ENCODE measurements around the gene PRSS56. TPM values are rescaled to one million over a fixed set of nuclear protein-coding genes. Genes with fewer than 3 reads are reported as not detected.
A peak's percentile ranks its signal among the peaks of the same experiment; 100 is the strongest.

PRSS56 gene
- total RNA-seq, 1 donor from 2014 or later = 2.5 TPM

DNA sequence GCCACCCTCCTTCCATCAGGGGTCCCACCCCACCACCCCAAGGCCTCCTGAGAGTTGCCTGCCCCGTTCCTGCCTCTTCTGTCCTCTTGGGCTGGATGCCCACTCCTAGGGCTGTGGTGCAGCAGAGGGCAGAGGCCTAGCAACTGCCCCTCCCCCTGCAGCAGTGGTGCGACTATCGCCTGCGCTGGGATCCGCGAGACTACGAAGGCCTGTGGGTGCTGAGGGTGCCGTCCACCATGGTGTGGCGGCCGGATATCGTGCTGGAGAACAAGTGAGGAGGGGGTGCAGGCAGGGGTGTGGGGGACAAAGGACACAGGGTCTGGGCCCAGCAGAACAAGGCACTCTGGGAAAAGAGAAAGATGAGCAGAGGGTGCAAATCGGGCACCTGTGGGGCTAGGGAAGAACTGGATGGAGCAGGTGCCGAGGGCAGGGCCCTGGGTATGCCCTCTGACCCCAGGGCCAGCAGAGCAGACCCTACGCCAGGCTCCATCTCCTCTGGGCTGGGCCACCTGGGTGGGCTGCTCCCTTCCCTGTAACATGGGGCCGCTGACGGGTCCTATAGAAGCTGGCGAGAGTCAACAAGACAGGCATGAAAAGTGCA is 20.4 kb downstream of the PRSS56 start:
- peak; percentile 49 for DNase-seq (ENCODE audit: low read depth)

GRCh38 chr2:232541195-232541960 is 21.2 kb downstream of the PRSS56 start:
- DNase-seq (ENCODE audit: low read depth) = no peak

- DNase-seq (ENCODE audit: low read depth) = peak; percentile 34
Observed at GRCh38 chr2:232541961-232542714, 21.9 kb downstream of the PRSS56 start.

GRCh38 chr2:232542715-232543467 is 22.7 kb downstream of the PRSS56 start:
- no peak for DNase-seq (ENCODE audit: low read depth)

DNA sequence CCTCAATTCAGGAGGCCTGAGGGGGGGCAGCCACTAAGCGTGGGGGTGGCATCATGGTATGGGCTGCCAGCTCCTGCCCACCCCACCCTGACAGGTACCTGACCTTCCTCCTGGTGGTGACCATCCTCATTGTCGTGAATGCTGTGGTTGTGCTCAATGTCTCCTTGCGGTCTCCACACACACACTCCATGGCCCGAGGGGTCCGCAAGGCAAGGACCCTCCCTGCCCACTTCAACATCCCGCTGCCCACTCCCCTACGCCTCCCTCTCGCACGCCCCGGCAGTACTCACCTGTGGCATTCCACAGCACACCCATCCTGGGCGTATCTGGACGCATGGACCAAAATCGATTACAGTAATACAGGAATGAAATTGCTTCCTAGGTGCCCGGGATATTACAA is 23.3 kb downstream of the PRSS56 start:
- no peak for DNase-seq (ENCODE audit: low read depth)

DNA sequence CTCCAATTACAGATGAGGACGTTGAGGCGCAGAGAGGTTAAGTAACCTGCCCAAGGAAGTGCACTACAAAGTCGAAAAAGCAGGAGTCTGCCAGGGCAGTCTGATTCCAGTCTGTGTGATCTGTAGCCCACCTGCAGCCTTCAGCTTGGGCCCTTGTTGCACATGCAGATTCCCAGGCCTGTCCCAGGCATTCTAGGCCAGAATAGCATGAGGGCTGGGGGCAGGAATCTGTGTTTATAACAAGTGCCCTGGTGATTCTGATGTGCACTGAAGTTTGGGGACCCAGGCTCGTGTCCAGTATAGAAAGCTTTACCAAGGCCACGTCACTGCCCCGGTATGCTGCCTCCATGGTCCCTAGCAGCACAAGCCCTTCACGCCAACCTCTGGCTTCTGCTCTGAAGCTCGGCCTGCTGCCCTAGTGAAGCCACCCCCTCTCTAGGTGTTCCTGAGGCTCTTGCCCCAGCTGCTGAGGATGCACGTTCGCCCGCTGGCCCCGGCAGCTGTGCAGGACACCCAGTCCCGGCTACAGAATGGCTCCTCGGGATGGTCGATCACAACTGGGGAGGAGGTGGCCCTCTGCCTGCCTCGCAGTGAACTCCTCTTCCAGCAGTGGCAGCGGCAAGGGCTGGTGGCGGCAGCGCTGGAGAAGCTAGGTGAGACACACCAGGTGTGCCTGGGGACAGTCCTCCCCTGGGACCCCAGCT is 23.9 kb downstream of the PRSS56 start:
- DNase-seq (ENCODE audit: low read depth) = peak; percentile 40

GRCh38 chr2:232544674-232545073 is 24.5 kb downstream of the PRSS56 start:
- DNase-seq (ENCODE audit: low read depth) = no peak

DNA sequence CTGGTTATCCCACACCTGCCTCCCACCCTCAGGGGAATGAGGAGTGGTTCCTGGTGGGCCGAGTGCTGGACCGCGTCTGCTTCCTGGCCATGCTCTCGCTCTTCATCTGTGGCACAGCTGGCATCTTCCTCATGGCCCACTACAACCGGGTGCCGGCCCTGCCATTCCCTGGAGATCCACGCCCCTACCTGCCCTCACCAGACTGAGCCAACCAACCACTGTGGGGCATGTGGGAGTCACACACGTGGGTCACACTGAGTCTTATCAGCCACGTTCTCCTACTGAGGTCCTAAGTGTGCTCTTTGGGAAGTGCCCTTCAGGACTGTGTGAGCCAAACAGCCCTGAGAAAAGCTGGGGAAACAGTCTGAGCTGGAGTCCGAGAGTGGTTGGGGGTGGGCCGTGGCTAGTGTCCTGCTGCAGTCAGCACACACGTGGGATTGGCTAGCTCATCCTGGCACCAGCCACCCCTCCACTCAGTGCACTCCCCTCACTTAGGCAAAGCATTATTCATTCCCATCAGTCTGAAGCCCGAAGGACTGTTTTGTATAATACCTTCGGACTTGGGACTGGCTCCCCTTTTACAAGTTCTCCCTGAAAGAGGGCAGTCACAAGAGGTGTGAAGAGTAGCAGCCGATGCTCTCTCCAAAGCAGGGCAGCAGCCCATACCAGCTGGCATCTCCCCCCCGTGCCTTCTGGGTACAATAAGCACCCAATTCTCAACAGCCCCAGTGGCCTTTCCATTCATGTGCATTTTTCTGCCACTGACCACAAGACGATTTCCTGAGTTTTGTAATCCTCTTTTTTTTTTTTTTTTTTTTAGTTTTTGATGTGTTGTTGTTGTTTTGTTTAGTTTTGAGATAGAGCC is 25.6 kb downstream of the PRSS56 start:
- DNase-seq (ENCODE audit: low read depth) = peak; percentile 55

GRCh38 chr2:232547991-232548390 is 27.8 kb downstream of the PRSS56 start:
- DNase-seq (ENCODE audit: low read depth) = peak; percentile 69

- peak; percentile 62 for DNase-seq (ENCODE audit: low read depth)
Observed at GRCh38 chr2:232549655-232550353, 29.6 kb downstream of the PRSS56 start.

GRCh38 chr2:232550354-232551249 is 30.4 kb downstream of the PRSS56 start, which contains the start of the genes EIF4E2 and TIGD1:
Gene EIF4E2, plus strand, starts transcription at chr2:232550689. Its CDS starts 36 bp downstream, at chr2:232550725.
Gene TIGD1, minus strand, starts transcription at chr2:232550557. Its CDS starts 675 bp downstream, at chr2:232549882.
- DNase-seq (ENCODE audit: low read depth) = peak; percentile 96

DNA sequence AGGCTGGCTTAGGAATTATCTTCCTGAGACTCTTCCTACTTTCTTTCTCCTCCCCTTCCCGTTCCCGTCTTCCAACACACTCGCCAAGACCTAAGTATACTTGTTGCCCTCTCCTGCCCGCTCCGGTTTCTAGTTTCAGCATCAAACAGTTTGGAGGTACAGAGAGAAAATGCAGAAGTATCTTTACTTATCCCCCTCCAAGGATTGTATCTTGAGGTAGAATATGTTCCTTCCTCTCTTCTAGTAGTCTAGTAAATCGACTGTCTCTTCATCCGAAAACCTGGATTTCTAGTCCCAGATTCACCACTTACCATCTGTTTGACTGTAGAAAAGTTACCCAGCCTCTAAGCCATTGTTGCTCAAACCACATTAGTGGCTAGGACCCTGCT is 31.1 kb downstream of the PRSS56 start:
- DNase-seq (ENCODE audit: low read depth) = no peak

GRCh38 chr2:232551776-232552175 is 31.6 kb downstream of the PRSS56 start:
- DNase-seq (ENCODE audit: low read depth) = no peak

DNA sequence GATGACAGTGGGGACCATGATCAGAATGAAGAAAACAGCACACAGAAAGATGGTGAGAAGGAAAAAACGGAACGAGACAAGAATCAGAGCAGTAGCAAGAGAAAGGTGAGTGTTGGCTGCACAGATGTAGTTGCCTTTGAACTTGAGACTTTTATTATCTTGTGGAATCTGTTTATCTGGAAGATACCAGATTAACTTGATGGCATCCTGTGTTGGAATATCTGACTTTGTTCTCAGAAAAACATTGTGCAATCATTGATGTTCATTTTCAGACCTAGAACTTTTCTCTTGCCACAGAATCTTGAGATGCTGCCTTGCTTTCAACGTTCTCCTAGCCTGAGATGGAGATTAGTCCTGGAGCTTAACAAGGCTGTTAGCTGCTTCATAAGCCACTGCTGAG is 36.2 kb downstream of the PRSS56 start:
- DNase-seq (ENCODE audit: low read depth) = no peak

DNA sequence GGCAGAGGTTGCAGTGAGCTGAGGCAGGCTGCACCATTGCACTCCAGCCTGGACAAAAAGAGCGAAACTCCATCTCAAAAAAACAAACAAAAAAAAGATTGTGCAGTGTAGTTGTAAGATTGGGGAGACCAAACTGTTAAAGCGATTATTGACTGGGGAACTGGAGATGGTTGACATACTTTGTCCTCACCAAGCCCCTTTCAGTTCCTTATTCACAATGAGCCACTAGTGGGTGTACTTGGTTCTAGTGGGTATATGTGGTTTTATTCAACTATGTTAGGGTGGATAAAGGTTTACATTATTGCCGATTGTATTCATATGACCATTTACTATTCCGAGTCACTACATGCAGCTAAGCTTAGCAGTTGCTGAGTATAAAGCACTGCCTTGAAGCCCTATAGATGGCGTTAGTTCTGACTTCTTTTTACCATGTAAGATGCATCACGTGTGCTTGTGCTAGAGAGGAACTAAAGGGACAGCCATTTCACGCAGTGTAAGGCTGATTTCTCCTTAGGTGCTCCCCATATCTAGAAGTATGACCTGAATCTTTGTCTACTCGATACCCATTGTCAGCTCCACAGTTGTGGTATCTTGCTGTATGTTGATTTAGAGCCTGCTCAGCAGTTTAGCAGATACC is 42.4 kb downstream of the PRSS56 start:
- DNase-seq (ENCODE audit: low read depth) = no peak

DNA sequence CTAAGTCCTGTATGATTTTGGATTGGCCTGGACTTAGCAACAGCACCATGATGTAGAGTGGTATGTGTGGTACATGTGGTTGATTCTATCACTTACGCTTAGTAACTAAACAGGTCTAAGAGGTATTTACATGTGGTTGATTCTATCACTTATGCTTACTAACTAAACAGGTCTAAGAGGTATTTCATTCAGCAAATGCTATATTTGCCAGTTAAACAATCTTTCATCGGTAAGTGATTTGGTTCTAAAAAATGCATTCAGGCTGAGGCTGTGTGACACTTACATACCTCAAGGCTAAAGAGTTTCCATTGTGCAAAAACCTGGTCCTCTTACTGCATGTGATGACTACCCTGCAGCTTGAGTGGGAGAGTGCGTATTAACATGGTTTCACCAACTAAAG is 43.4 kb downstream of the PRSS56 start:
- no peak for DNase-seq (ENCODE audit: low read depth)

DNA sequence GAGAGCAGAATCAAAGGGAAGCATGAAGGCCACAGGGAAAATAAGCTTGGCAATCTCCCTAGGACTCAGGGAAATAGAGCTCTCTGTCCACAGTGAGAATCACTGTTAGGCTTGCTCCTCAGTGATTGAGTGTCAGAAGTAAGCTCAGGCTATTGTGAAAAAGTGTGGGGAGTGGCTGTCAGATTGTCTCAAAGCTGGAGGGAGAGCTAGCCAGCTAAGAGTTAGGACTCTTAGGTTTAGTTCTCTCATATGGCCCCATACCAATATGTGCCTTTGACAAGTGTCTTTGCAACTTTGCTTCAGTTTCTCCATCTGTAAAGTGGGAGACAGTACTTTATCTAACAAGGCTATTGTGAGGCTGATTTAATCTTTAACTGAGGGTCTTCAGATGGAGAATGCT is 47.5 kb downstream of the PRSS56 start:
- peak; percentile 44 for DNase-seq (ENCODE audit: low read depth)
